Measurements from ENCODE around the gene TEX14.
"Not testable (repeated sequence)": the region's sequence is repeated elsewhere in the genome, so short reads cannot be mapped to it uniquely, and the experiment has no call there.

Gene TEX14

DNA sequence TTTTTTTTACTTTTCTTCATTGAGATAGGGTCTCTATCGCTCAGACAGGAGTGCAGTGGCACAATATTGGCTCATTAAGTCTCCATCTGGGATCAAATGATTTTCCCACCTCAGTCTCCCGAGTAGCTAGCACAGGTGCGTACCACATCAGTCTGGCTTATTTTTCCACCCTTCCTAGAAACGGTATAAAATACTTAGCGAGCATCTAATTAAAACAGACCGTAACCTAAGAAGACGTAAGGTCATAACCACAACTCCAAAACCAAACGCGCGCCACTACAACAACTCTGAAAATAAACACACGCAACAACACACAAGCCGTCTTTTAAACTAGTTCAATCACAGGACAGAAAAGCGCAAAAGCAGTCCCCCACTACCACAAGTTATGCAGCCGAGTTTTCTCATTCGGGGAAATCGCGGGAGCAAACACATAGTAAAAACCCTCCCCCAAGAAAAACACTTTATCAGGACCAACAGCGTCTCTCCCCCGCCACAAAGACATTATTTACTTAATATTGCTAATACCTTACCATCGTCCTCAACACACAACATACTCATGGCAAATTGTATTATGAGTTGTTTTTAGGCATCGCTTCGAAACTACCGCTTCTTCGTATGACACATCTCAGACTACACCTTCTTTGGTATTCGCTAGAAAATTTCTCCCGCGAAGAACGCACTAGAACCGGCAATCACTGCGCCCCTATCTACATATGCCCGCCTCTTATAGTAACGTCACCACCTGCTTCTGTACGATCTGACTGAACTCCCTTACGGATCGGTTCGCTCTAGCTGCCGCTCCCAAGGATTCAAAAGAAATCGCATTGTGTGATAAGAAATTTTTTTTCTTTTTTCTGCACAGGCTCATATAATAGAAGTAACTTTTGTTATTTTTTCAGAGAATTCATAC is 32.8 kb downstream of the TEX14 start:
- Mint-ChIP-seq H3K27ac (peak overlapping the region; percentile 97), H3K36me3 (ENCODE audit: low read depth) (no peaks in the 10 kb centered on the region), H3K27me3 (ENCODE audit: low read depth) (peaks cover 6% of the 10 kb centered on the region), H3K4me1 (ENCODE audit: low read depth) (peaks cover 22% of the 10 kb centered on the region), H3K9me3 (peaks cover 3% of the 10 kb centered on the region), H3K4me3 (peak overlapping the region; percentile 75)
- DNase-seq (ENCODE audit: low spot score): peak; percentile 78

DNA sequence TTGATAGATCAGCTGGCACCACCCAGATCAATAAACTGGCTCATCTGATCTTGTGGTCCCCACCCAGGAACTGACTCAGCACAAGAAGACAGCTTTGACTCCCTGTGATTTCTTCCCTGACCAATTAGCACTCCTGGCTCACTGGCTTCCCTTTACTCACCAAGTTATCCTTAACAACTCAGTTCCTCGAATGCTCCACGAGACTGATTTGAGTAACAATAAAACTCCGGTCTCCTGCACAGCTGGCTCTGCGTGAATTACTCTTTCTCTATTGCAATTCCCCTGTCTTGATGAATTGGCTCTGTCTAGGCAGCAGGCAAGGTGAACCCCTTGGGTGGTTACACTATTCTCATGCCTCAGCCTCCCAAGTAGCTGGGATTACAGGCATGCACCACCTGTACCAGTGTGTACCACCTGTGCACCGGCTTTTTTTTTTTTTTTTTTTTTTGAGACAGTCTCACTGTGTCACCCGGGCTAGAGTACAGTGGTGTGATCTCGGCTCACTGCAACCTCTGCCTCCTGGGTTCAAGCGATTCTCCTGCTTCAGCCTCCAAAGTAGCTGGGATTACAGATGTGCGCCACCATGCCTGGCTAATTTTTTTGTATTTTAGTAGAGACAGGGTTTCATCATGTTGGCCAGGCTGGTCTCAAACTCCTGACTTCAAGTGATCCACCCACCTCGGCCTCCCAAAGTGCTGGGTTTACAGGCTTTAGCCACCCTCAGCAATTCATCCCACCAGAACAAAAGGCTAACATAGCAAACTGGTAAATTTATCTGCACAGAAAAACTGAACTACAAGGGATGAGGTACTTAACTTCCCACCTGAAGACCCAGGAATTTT is 33.7 kb downstream of the TEX14 start:
- peak; percentile 33 for DNase-seq (ENCODE audit: low spot score)
- not testable (repeated sequence) for H3K27me3 Mint-ChIP-seq (ENCODE audit: low read depth); H3K9me3 Mint-ChIP-seq; H3K36me3 Mint-ChIP-seq (ENCODE audit: low read depth)
- Mint-ChIP-seq H3K4me1 (ENCODE audit: low read depth) (peaks cover 22% of the 10 kb centered on the region), H3K4me3 (peak overlapping the region; percentile 75), H3K27ac (peak overlapping the region; percentile 97)

- Mint-ChIP-seq H3K36me3 (ENCODE audit: low read depth) (no peaks in the 10 kb centered on the region), H3K4me1 (ENCODE audit: low read depth) (peaks cover 5% of the 10 kb centered on the region), H3K27ac (no peak overlapping the region)
These were observed 43.6 kb downstream of the TEX14 start for GRCh38 chr17:58648236-58648635.

GRCh38 chr17:58643147-58643546 is 48.7 kb downstream of the TEX14 start:
- H3K27ac Mint-ChIP-seq: no peak overlapping the region
- no peaks in the 10 kb centered on the region for H3K36me3 Mint-ChIP-seq (ENCODE audit: low read depth)

More at GRCh38 chr17:58648236-58648635, 43.6 kb downstream of the TEX14 start:
- DNase-seq (ENCODE audit: low spot score): no peak
- H3K9me3 Mint-ChIP-seq: no peaks in the 10 kb centered on the region
- H3K4me3 Mint-ChIP-seq: no peak overlapping the region
- H3K27me3 Mint-ChIP-seq (ENCODE audit: low read depth): peaks cover 2% of the 10 kb centered on the region

GRCh38 chr17:58641887-58642311 is 49.9 kb downstream of the TEX14 start:
- H3K36me3 Mint-ChIP-seq (ENCODE audit: low read depth): no peaks in the 10 kb centered on the region
- H3K27ac Mint-ChIP-seq: no peak overlapping the region
- no peaks in the 10 kb centered on the region for H3K27me3 Mint-ChIP-seq (ENCODE audit: low read depth)
- H3K4me3 Mint-ChIP-seq: no peak overlapping the region
- DNase-seq (ENCODE audit: low spot score): no peak
- H3K4me1 Mint-ChIP-seq (ENCODE audit: low read depth): peaks cover 7% of the 10 kb centered on the region
- no peaks in the 10 kb centered on the region for H3K9me3 Mint-ChIP-seq

More at GRCh38 chr17:58643147-58643546, 48.7 kb downstream of the TEX14 start:
- Mint-ChIP-seq H3K27me3 (ENCODE audit: low read depth) (no peaks in the 10 kb centered on the region), H3K9me3 (no peaks in the 10 kb centered on the region), H3K4me3 (no peak overlapping the region), H3K4me1 (ENCODE audit: low read depth) (peaks cover 7% of the 10 kb centered on the region)
- DNase-seq (ENCODE audit: low spot score): no peak

DNA sequence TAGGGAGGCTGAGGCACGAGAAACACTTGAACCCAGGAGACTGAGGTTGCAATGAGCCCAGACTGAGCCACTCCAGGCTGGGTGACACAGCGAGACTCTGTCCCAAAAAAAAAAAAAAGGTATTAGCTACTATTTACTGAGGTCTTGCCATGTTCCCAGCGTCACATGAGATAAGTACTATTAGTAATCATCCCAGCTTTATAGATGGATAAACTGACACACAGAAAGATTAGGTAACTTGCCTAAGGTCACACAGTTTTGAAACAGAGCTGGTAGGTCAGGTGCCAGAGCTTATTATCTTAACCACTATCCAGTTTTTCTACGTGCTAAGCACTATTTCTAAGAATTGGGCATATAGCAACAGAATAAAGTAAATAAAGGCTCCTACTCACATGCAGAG is 51.6 kb downstream of the TEX14 start:
- Mint-ChIP-seq H3K27ac (no peak overlapping the region), H3K27me3 (ENCODE audit: low read depth) (no peaks in the 10 kb centered on the region), H3K4me3 (no peak overlapping the region), H3K9me3 (no peaks in the 10 kb centered on the region), H3K36me3 (ENCODE audit: low read depth) (no peaks in the 10 kb centered on the region), H3K4me1 (ENCODE audit: low read depth) (peaks cover 2% of the 10 kb centered on the region)
- DNase-seq (ENCODE audit: low spot score): no peak

- H3K27ac Mint-ChIP-seq: no peak overlapping the region
- DNase-seq (ENCODE audit: low spot score): no peak
- H3K4me1 Mint-ChIP-seq (ENCODE audit: low read depth): peaks cover 2% of the 10 kb centered on the region
- H3K27me3 Mint-ChIP-seq (ENCODE audit: low read depth): no peaks in the 10 kb centered on the region
- no peaks in the 10 kb centered on the region for H3K9me3 Mint-ChIP-seq
- no peaks in the 10 kb centered on the region for H3K36me3 Mint-ChIP-seq (ENCODE audit: low read depth)
- no peak overlapping the region for H3K4me3 Mint-ChIP-seq
These were observed 52.2 kb downstream of the TEX14 start for GRCh38 chr17:58639681-58640080.

GRCh38 chr17:58637011-58637570 is 54.8 kb downstream of the TEX14 start:
- Mint-ChIP-seq H3K36me3 (ENCODE audit: low read depth) (no peaks in the 10 kb centered on the region), H3K9me3 (no peaks in the 10 kb centered on the region), H3K4me1 (ENCODE audit: low read depth) (peaks cover 4% of the 10 kb centered on the region), H3K27ac (no peak overlapping the region), H3K4me3 (no peak overlapping the region), H3K27me3 (ENCODE audit: low read depth) (no peaks in the 10 kb centered on the region)
- no peak for DNase-seq (ENCODE audit: low spot score)

GRCh38 chr17:58632324-58633314 is 59.2 kb downstream of the TEX14 start:
- no peak overlapping the region for H3K27ac Mint-ChIP-seq
- no peaks in the 10 kb centered on the region for H3K9me3 Mint-ChIP-seq
- DNase-seq (ENCODE audit: low spot score): no peak
- no peaks in the 10 kb centered on the region for H3K27me3 Mint-ChIP-seq (ENCODE audit: low read depth)
- no peak overlapping the region for H3K4me3 Mint-ChIP-seq
- no peaks in the 10 kb centered on the region for H3K36me3 Mint-ChIP-seq (ENCODE audit: low read depth)
- peaks cover 8% of the 10 kb centered on the region for H3K4me1 Mint-ChIP-seq (ENCODE audit: low read depth)

- Mint-ChIP-seq H3K27me3 (ENCODE audit: low read depth) (no peaks in the 10 kb centered on the region), H3K4me3 (no peak overlapping the region), H3K27ac (no peak overlapping the region), H3K4me1 (ENCODE audit: low read depth) (peaks cover 8% of the 10 kb centered on the region), H3K9me3 (no peaks in the 10 kb centered on the region), H3K36me3 (ENCODE audit: low read depth) (no peaks in the 10 kb centered on the region)
- peak; percentile 95 for DNase-seq (ENCODE audit: low spot score)
These were observed 60.1 kb downstream of the TEX14 start for GRCh38 chr17:58631523-58632323.

DNA sequence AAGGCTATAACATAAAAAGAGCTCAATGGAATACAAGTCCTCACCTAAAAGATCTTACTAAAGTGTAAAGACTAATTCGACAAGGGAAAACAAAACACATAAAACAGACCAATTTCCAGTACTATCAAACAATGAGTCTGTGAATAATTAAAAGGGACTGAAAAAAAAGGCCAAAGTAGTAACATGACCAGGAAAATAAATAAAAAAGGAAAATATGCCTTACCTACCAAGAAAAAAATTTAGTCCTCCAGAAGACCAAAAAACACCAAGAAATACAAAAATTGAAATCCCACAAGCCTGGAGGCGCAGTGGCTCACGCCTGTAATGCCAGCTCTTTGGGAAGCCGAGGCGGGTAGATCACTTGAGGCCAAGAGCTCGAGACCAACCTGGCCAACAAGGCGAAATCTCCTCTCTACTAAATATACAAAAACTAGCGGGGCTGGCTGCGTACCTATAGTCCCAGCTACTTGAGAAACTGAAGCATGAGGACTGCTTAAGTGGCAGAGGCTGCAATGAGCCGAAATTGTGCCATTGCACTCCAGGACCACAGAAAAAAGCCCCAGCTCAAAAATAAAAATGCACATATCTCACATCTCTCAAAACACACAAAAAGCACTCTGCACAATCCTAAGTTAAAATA is 60.8 kb downstream of the TEX14 start:
- H3K4me3 Mint-ChIP-seq: no peak overlapping the region
- no peaks in the 10 kb centered on the region for H3K27me3 Mint-ChIP-seq (ENCODE audit: low read depth)
- DNase-seq (ENCODE audit: low spot score): peak; percentile 68
- H3K36me3 Mint-ChIP-seq (ENCODE audit: low read depth): no peaks in the 10 kb centered on the region
- H3K27ac Mint-ChIP-seq: no peak overlapping the region
- no peaks in the 10 kb centered on the region for H3K9me3 Mint-ChIP-seq
- peaks cover 8% of the 10 kb centered on the region for H3K4me1 Mint-ChIP-seq (ENCODE audit: low read depth)

DNA sequence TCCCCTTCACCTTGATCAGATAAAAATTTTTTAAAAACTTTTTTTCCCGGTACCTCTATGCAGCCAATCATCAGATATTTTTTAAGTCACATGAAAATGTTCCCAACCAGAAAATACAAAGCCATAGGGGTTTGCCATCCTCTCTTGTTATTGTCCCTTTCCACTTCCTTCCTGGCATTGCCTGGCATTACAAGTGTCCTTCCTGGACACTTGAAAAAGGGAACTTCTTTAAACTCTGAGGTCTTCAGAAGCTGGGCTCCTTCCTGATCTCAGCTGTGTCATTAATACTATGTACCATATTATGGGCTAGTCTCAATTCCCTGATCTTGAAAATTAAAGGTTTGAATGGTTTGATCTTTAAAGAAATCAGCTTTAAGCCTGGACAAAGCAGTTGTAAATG is 64.9 kb downstream of the TEX14 start:
- no peak overlapping the region for H3K27ac Mint-ChIP-seq
- H3K27me3 Mint-ChIP-seq (ENCODE audit: low read depth): no peaks in the 10 kb centered on the region
- no peak overlapping the region for H3K4me3 Mint-ChIP-seq
- peaks cover 5% of the 10 kb centered on the region for H3K4me1 Mint-ChIP-seq (ENCODE audit: low read depth)
- H3K36me3 Mint-ChIP-seq (ENCODE audit: low read depth): no peaks in the 10 kb centered on the region
- DNase-seq (ENCODE audit: low spot score): no peak
- H3K9me3 Mint-ChIP-seq: no peaks in the 10 kb centered on the region
